GM19035 (cell line): ENCODE results near the gene SETD1A.
A peak's percentile ranks its signal among the peaks of the same experiment; 100 is the strongest.

Experiments
- ATAC-seq: cut with Tn5 transposase; IDR thresholded peaks from one replicate; pipeline ENCODE4 v1.9.1; 2021; ENCODE audit not compliant: unreplicated experiment

Gene SETD1A

DNA sequence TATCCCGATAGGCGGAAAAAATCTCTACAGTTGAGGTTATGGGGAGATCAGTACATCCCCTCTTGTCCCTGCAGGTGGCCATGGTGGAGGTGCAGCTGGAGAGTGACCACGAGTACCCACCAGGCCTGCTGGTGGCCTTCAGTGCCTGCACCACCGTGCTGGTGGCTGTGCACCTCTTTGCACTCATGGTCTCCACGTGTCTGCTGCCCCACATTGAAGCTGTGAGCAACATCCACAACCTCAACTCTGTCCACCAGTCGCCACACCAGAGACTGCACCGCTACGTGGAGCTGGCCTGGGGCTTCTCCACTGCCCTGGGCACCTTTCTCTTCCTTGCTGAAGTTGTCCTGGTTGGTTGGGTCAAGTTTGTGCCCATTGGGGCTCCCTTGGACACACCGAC, 4.4 kb upstream of the SETD1A start:
- no peak for ATAC-seq

DNA sequence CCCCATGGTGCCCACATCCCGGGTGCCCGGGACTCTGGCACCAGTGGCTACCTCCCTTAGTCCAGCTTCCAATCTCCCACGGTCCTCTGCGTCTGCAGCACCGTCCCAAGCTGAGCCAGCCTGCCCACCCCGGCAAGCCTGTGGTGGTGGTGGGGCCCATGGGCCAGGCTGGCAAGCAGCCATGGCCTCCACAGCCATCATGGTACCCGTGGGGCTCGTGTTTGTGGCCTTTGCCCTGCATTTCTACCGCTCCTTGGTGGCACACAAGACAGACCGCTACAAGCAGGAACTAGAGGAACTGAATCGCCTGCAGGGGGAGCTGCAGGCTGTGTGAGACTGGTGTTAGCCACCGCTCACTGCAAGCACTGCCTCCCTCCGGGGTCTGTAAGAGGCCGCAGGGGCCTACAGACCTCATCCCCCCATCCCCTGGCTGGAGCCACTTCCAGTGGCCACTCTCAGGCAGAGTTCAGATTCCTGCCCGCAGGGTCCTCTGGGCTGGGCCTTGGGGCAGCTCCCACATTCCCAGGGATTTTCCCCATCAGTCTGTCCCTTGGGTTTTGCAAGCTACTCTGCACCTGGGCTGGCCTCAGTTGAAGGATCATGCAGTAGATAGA, 3.9 kb upstream of the SETD1A start:
- ATAC-seq: no peak

DNA sequence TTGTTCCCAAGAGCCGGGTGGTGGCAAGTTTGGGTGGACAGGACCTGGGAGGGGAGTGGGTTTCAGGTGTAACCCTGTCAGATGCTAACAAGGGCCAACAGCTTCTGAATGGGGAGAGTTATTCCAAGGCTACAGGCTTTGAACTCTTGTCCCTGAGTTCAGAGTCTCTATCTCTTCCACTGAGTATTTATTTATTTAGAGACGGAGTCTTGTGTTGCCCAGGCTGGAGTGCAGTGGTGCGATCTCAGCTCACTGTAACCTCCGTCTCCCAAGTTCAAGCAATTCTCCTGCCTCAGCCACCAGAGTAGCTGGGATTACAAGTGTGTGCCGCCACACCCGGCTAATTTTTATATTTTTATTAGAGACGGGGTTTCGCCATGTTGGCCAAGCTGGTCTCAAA, 2.6 kb upstream of the SETD1A start:
- no peak for ATAC-seq

DNA sequence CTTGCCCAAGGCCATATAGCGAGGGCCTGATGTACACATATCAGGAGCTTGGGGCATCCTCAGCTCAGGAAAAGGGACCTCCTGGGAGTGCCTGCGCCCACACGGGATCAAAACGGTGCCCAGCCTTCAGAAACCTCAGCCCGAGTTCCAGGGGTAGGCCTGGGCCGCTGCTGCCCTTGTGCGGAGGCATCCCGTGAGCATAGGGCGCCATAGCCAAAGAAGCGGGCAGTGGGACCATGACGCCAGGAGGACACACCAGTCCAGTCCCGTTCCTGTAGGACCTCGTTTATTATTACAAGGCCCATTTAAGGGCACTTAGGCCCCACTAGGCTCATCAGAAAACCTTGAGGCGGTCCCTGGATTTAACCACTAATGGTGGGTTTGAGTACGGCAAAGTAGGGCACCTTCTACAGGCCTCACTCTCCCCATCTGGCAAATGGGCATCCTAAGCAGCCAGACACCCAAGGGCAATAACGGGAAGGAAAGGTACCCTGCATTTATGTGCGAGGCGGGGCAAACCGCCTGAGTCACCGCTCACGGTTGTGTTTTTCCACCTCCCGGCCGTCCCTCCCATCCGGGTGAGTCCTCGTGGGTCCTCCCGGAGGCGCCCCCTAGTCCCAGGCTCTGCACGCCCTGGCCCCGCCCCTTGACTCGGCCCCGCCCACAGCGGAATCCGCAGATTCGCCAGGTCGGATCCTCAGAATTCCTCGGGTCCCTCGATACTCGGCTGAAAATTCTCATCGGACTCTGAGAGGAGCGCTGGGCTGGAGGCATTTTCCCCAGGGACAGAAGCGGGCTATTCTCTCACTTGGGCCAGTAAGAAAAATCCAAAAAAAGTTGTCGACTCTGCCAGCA, 726 bp upstream of the SETD1A start:
- peak; percentile 46 for ATAC-seq

DNA sequence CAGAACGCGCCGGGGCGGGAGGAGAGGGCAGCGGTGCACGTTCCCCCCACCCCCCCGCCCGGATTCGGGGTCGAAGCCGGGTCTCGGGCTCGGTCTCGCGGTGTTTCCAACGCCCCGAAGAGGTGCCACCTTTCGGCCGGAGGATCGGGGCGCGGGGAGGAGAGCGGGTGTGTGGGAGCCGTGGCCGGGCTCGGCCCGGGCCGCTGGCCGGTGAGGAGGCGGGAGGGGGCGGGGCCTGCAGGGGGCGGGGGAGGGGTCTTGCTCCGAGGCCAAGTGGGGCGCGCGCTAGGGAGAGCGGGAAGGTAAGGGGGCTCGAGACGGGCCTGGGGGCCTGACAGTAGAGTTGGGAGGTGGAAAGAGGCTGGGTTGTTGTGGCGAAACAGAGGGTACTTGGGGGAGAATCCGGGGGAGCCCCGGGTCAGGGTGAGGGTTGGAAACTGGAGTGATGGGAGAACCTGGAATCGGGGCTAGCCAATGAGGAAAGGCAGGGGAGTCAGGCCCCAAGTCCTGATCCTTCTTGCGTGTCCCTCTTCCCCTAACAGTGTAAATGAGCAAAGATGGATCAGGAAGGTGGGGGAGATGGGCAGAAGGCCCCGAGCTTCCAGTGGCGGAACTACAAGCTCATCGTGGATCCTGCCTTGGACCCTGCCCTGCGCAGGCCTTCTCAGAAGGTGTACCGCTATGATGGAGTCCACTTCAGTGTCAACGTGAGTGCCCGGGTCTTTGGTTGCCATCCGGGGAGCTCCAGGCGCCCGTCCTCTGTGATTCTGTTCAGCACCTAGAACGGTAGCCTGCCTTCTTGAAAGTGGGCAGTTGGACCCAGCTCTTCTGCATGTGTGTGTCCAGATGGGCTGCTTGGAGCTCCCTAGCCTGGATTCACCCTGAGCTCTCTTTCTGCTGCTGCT, 873 bp downstream of the SETD1A start:
- peak; percentile 30 for ATAC-seq

DNA sequence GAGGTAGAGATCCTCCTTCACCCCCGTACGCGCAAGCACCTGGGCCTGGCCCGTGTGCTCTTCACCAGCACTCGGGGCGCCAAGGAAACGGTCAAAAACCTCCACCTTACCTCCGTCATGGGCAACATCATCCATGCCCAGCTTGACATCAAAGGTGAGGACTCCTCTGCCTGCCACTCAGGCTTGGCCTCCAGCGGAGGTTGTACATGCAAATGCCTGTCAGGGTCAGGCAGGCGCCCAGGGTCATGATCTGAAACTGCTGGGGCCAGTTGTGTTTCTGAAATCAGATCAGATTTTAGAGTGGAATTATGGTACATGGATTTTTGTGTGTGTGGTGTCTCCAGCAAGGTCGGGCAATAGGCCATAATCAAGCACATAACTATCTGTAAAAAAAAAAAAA, 3.8 kb downstream of the SETD1A start:
- ATAC-seq: no peak

DNA sequence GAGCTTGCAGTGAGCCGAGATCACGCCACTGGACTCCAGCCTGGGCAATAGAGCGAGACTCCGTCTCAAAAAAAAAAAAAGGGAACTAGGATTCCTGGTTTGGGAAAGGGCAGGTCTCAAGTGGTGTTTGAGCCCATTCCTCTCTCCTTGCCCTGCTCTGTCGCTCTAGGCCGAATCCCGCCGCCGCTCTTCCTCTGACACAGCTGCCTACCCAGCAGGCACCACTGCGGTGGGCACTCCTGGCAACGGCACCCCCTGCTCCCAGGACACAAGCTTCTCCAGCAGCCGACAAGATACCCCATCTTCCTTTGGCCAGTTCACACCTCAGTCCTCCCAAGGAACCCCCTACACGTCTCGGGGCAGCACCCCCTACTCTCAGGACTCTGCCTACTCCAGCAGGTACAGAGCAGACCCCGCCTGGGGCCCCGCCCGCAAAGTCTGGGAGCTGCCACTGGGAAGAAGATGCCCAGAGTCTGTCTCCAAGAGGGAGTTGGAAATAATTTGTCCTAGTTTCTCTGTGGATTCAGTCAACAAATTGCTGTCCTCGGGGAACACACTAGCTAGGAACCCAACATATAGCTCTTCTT, 6.5 kb downstream of the SETD1A start:
- no peak for ATAC-seq

DNA sequence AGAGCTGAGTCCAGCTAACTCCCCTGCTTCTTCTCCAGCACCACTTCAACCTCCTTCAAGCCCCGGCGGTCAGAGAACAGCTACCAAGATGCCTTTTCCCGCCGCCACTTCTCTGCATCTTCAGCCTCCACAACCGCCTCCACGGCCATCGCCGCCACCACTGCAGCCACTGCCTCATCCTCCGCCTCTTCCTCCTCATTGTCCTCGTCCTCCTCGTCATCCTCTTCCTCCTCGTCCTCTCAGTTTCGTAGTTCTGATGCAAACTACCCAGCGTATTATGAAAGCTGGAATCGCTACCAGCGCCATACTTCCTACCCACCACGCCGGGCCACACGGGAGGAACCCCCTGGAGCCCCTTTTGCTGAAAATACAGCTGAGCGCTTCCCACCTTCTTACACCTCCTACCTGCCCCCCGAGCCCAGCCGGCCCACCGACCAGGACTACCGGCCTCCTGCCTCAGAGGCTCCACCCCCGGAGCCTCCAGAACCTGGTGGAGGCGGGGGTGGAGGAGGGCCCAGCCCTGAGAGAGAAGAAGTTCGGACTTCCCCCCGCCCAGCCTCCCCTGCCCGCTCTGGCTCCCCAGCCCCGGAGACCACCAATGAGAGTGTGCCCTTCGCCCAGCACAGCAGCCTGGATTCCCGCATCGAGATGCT, 7.1 kb downstream of the SETD1A start:
- ATAC-seq: no peak

DNA sequence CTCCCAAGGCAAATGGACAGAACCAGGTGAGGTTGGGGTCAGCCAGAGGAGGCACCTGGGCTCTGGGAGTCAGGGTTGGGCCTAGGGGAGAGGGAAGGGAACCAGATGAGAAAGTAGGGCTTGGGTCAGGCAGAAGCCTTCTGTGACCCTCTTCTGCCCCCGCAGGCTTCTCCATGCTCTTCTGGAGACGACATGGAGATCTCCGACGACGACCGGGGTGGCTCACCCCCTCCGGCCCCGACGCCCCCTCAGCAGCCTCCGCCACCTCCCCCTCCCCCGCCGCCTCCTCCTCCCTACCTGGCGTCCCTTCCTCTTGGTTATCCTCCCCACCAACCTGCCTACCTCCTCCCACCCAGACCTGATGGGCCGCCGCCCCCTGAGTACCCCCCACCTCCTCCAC, 7.9 kb downstream of the SETD1A start:
- no peak for ATAC-seq

DNA sequence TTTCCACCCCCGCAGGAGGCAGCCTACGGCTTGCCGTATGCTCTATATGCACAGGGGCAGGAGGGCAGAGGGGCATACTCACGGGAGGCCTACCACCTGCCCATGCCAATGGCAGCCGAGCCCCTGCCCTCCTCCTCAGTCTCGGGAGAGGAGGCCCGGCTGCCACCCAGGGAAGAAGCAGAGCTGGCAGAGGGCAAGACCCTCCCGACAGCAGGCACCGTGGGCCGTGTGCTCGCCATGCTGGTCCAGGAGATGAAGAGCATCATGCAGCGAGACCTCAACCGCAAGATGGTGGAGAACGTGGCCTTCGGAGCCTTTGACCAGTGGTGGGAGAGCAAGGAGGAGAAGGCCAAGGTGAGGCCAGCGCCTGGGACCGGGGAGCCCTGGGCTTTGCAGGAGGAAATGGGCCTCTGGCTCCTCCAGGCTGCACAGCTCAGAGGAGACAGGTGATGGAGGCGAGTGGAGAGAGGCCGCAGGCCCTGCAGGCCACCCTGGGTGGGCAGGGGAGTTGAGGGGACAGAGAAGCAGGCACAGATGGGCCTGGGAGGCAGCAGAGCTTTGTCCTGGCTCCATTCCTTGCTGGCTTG, 8.6 kb downstream of the SETD1A start:
- ATAC-seq: no peak

DNA sequence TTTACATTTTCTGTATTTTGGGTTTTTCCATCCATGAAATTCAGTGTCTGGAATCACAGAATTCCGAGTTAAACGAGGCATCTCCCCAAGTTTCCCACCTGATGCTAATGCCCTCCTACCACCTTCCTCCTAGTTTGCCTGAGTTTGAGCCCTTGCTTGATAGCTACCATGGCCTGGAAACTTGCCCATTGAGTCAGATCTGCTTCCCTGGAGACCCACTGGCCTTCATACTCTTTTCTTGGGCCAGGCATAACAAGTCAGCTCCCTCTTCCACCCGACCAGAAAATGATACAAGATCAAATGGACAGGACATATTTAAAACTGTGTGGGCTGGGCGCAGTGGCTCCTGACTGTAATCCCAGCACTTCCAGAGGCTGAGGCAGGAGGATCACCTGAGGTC, 10.2 kb downstream of the SETD1A start:
- no peak for ATAC-seq

DNA sequence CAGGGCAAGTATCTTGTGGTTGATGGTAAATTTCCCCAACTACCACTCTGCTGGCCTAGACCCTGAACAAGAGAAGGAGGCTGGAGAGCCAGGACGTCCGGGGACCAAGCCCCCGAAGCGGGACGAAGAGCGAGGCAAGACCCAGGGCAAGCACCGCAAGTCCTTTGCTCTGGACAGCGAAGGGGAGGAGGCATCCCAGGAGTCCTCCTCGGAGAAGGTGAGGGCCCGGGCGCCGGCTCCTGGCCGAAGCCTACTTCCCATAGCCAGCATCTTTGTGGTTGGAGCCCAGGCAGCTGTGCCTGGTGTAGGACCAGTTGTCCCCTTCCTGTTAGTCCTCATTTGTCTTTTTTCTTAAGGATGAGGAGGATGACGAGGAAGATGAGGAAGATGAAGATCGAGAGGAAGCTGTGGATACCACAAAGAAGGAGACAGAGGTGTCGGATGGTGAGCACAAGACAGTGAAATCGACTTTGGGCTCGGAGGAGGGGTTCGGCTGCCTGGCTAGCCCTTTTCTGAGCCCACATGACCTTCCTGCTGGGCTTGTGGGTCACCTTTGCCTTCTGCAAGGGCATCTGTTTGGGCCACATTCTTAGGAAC, 11.8 kb downstream of the SETD1A start:
- ATAC-seq: no peak

DNA sequence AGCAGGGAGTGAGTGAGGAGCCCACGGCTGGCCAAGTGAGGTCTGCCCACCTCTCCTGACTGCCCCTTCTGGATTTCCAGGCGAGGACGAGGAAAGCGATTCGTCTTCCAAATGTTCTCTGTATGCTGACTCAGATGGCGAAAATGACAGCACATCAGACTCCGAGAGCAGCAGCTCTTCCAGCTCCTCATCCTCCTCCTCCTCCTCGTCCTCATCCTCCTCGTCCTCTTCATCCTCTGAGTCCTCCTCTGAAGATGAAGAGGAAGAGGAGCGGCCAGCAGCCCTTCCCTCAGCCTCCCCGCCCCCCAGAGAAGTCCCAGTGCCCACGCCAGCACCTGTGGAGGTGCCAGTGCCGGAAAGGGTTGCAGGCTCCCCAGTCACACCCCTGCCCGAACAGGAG, 13.7 kb downstream of the SETD1A start:
- no peak for ATAC-seq

DNA sequence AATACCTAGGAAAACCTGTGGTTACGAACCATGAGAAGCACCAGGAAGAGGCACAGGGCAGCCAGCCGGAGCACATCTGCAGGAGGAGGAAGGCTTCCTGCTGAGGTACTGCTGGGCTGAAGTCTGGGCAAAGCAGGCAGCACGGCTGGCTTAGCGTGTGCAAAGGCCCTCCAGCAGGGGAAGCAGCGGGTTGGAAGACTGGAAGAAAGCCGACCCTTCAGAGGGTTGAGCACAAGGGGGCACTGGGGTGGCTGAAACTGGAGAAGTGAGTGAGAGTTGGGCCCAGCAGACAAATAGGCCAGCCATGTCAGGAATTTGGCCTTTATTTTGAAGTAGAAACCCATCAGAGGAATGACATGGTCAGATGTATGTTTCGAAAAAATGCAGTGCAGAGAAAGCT, 15.3 kb downstream of the SETD1A start:
- no peak for ATAC-seq

DNA sequence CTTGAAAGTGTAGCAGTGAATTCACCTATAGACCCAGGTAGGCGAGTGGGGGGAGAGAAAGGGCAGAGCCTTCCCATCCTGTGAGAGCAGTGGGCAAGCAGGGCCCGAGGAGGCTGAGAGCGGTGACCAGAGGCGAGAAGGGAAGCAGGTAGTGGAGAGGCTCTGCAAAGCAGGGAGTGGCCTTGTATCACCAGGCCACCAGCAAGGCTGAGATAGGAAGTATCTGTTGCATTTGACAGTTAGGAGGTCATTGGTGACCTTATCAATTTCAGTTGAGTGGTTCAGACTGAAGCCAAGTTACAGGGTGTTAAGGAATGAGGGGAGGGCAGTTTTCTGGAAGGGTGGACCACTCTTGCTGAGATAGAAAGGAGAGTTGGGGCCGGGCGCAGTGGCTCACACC, 16.8 kb downstream of the SETD1A start:
- no peak for ATAC-seq

DNA sequence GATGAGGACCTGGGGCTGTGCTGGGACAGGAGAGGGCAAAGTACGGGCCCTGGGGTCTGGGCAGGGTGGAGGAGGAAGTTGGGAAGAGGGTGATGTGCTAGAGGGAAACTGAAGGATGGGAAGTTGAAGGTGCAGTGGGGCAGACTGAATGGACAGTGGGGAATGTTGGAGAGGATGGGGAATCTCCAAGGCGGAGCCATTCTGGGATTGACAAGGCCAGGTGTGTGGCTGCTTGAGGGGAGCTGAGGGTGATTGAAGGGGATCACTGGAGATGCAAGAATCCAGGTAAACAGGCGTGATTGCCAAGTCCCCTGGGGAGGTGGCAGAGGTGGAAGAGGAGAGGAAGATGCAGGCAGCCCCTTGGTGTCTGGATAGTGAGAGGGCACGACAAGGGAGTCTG, 18.9 kb downstream of the SETD1A start:
- ATAC-seq: no peak

DNA sequence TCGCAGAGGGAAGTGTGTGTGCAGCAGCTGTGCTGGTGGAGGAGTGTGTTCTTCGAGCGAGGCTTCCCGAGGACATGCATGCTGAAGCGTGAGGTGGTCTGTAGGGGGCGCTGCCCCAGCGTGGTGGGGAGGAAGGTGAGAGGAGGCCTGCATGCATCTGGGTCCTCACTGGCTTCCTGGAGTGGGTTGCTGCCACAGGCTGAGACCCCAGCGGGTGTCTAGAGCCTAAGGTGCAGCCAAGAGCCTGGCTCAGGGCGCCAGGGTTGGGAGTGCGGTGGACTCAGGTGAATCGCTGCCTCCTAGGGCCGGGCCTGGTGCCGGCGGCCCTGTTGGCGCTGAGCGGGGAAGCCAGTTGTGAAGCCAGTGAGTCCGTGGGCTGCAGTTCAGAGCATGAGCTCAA, 19.9 kb downstream of the SETD1A start:
- ATAC-seq: no peak

DNA sequence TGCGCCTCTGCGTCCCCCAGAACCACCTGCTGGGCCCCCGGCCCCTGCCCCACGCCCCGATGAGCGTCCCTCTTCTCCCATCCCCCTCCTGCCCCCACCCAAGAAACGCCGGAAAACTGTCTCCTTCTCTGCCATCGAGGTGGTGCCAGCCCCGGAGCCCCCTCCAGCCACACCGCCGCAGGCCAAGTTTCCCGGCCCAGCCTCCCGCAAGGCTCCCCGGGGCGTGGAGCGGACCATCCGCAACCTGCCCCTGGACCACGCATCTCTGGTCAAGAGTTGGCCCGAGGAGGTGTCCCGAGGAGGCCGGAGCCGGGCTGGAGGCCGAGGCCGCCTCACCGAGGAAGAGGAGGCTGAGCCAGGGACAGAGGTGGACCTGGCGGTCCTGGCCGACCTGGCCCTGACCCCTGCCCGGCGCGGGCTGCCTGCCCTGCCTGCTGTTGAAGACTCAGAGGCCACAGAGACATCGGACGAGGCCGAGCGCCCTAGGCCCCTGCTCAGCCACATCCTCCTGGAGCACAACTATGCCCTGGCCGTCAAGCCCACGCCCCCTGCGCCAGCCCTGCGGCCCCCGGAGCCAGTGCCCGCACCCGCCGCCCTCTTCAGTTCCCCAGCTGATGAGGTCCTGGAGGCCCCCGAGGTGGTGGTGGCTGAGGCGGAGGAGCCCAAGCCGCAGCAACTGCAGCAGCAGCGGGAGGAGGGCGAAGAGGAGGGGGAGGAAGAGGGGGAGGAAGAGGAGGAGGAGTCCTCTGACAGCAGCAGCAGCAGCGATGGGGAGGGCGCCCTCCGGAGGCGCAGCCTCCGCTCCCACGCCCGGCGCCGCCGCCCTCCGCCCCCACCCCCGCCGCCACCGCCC, 21.8 kb downstream of the SETD1A start:
- no peak for ATAC-seq

DNA sequence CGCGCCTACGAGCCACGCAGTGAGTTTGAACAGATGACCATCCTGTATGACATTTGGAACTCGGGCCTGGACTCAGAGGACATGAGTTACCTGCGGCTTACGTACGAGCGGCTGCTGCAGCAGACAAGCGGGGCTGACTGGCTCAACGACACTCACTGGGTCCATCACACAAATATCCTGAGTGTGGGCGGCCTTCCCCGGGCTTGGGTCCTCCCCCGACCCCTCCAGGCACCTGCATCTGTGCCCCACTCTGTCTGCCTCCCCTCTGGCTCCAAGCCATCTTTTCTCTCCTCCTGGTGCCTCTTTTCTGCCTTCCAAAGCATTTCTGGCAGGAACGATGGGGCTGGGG, 22.4 kb downstream of the SETD1A start:
- ATAC-seq: no peak
